Measurements from ENCODE around the gene MBNL2.

The MBNL2 gene

DNA sequence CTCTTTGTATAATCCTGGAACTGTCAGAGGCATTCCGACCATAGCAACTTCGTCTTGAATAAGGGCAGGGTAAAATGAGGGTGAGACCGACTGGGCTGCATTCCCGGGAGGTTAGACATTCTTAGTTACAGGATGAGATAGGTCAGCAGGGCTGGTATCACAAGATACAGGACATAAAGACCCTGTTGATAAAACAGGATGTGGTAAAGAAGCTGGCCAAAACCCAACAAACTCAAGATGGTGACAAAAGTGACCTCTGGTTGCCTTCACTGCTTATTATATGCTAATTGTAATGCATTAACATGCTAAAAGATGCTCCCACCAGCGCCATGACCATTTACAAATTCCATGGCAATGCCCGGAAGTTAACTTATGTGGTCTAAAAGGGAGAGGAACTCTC, 27.7 kb upstream of the MBNL2 start:
- Histone ChIP-seq H3K27ac (replicated peaks) (no peak overlapping the region), H3K27me3 (ENCODE audit: insufficient read depth, poor library complexity, severe bottlenecking) (peaks cover 14% of the 10 kb centered on the region), H3K4me3 (replicated peaks; ENCODE audit: insufficient read depth, low read length) (no peak overlapping the region)
- DNase-seq (ENCODE audit: low read depth in 1 of 2, low spot score in 1 of 2), result no peak
- TF ChIP-seq SPI1 (IDR thresholded peaks at IDR 0.05; ENCODE audit: borderline replicate concordance, low read depth) (no peak), GABPA (IDR thresholded peaks at IDR 0.05; ENCODE audit: low read depth) (no peak), POLR2AphosphoS5 (IDR thresholded peaks at IDR 0.05; ENCODE audit: low read depth) (no peak)
- TF ChIP-seq, protein P1, sequence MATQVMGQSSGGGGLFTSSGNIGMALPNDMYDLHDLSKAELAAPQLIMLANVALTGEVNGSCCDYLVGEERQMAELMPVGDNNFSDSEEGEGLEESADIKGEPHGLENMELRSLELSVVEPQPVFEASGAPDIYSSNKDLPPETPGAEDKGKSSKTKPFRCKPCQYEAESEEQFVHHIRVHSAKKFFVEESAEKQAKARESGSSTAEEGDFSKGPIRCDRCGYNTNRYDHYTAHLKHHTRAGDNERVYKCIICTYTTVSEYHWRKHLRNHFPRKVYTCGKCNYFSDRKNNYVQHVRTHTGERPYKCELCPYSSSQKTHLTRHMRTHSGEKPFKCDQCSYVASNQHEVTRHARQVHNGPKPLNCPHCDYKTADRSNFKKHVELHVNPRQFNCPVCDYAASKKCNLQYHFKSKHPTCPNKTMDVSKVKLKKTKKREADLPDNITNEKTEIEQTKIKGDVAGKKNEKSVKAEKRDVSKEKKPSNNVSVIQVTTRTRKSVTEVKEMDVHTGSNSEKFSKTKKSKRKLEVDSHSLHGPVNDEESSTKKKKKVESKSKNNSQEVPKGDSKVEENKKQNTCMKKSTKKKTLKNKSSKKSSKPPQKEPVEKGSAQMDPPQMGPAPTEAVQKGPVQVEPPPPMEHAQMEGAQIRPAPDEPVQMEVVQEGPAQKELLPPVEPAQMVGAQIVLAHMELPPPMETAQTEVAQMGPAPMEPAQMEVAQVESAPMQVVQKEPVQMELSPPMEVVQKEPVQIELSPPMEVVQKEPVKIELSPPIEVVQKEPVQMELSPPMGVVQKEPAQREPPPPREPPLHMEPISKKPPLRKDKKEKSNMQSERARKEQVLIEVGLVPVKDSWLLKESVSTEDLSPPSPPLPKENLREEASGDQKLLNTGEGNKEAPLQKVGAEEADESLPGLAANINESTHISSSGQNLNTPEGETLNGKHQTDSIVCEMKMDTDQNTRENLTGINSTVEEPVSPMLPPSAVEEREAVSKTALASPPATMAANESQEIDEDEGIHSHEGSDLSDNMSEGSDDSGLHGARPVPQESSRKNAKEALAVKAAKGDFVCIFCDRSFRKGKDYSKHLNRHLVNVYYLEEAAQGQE (IDR thresholded peaks at IDR 0.05; ENCODE audit: insufficient replicate concordance, low read depth), result no peak
- TF ChIP-seq, protein P2, sequence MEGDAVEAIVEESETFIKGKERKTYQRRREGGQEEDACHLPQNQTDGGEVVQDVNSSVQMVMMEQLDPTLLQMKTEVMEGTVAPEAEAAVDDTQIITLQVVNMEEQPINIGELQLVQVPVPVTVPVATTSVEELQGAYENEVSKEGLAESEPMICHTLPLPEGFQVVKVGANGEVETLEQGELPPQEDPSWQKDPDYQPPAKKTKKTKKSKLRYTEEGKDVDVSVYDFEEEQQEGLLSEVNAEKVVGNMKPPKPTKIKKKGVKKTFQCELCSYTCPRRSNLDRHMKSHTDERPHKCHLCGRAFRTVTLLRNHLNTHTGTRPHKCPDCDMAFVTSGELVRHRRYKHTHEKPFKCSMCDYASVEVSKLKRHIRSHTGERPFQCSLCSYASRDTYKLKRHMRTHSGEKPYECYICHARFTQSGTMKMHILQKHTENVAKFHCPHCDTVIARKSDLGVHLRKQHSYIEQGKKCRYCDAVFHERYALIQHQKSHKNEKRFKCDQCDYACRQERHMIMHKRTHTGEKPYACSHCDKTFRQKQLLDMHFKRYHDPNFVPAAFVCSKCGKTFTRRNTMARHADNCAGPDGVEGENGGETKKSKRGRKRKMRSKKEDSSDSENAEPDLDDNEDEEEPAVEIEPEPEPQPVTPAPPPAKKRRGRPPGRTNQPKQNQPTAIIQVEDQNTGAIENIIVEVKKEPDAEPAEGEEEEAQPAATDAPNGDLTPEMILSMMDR (IDR thresholded peaks at IDR 0.05; ENCODE audit: insufficient read depth, low read length), result no peak

DNA sequence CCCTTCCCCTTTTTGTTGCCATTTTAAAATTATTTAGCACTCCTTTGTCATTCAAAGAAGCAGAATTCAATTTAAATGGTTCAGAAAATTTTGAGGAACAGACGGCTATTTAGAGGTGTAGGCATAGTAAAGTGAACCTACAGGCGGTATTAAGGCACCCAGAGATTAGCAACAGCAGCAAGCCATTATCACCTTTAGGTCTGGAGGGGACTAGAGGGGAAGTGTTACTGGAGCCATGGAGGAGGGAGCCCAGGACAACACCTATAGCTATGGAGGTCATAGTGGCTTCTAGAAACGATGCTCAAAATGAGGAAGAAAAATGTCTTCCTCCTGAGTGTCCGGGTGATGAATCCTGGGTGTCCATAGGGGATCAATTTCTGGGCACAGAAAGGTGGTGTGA, 25.8 kb upstream of the MBNL2 start:
- Histone ChIP-seq H3K4me3 (replicated peaks; ENCODE audit: insufficient read depth, low read length) (no peak overlapping the region), H3K27ac (replicated peaks) (no peak overlapping the region), H3K27me3 (ENCODE audit: insufficient read depth, poor library complexity, severe bottlenecking) (peaks cover 14% of the 10 kb centered on the region)
- DNase-seq (ENCODE audit: low read depth in 1 of 2, low spot score in 1 of 2), result no peak
- TF ChIP-seq GABPA (IDR thresholded peaks at IDR 0.05; ENCODE audit: low read depth), result no peak

DNA sequence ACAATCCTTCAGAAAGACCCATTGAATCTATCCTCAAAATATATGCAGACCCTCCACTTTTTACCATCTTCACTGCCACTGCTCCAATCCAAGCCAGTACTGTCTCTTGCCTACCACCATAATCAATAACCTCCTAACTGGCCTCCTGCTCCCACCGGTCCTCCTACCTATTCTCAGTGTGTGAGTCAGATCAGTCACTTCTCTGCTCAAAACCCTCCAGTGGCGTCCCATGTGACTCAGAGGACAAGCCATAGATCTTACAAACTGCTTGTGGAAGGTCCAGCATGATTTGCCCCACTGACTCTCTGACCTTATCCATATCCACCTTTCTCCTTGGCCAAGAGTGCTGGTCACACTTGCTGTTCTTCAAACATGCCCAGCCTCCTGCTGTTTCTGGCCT, 23.4 kb upstream of the MBNL2 start:
- Histone ChIP-seq H3K4me3 (replicated peaks; ENCODE audit: insufficient read depth, low read length) (no peak overlapping the region), H3K27ac (replicated peaks) (no peak overlapping the region), H3K27me3 (ENCODE audit: insufficient read depth, poor library complexity, severe bottlenecking) (peaks cover 10% of the 10 kb centered on the region)
- TF ChIP-seq, protein P1 (IDR thresholded peaks at IDR 0.05; ENCODE audit: insufficient replicate concordance, low read depth), result no peak
- TF ChIP-seq, protein P2 (IDR thresholded peaks at IDR 0.05; ENCODE audit: insufficient read depth, low read length), result no peak
- TF ChIP-seq POLR2AphosphoS5 (IDR thresholded peaks at IDR 0.05; ENCODE audit: low read depth) (no peak), GABPA (IDR thresholded peaks at IDR 0.05; ENCODE audit: low read depth) (no peak), SPI1 (IDR thresholded peaks at IDR 0.05; ENCODE audit: borderline replicate concordance, low read depth) (no peak)
- no peak for DNase-seq (ENCODE audit: low read depth in 1 of 2, low spot score in 1 of 2)

DNA sequence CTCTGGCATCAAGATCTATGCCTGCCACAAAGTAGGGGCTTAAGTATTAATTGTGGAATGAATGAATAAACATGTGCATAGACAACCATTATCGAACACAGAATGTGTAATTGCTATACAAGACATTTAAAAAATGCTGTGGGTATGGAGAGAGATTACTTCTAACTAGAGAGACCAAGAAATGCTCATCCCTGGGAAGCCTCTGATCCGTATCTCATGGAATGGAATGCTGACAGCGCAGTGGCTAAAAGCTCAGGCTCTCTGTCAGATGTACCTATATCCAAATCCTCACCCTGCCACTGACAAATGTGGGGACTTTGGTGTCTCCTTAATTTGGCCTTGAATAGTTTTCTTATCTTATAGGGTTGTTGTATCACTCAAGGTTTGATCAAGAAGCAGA, 22.7 kb upstream of the MBNL2 start:
- Histone ChIP-seq H3K27ac (replicated peaks) (no peak overlapping the region), H3K4me3 (replicated peaks; ENCODE audit: insufficient read depth, low read length) (no peak overlapping the region), H3K27me3 (ENCODE audit: insufficient read depth, poor library complexity, severe bottlenecking) (peaks cover 8% of the 10 kb centered on the region)
- TF ChIP-seq POLR2AphosphoS5 (IDR thresholded peaks at IDR 0.05; ENCODE audit: low read depth) (no peak), SPI1 (IDR thresholded peaks at IDR 0.05; ENCODE audit: borderline replicate concordance, low read depth) (no peak), GABPA (IDR thresholded peaks at IDR 0.05; ENCODE audit: low read depth) (no peak)
- TF ChIP-seq, protein P1 (IDR thresholded peaks at IDR 0.05; ENCODE audit: insufficient replicate concordance, low read depth), result no peak
- TF ChIP-seq, protein P2 (IDR thresholded peaks at IDR 0.05; ENCODE audit: insufficient read depth, low read length), result no peak
- DNase-seq (ENCODE audit: low read depth in 1 of 2, low spot score in 1 of 2), result no peak

Data from HL-60 (cell line).